H9 (cell line): ENCODE measurements around the gene CHMP4B. TPM values are rescaled to one million over a fixed set of nuclear protein-coding genes. Genes with fewer than 3 reads are reported as not detected.

ENCODE experiments used
- DNase-seq: peaks from one replicate; pipeline ENCODE4 v3.0.0-alpha.2; 2017
- H2AFZ ChIP-seq: one replicate; pipeline ENCODE4 v1.6.1; 2013; ENCODE audit warnings: mild to moderate bottlenecking, low read length, control low read depth, moderate library complexity
- H2AK5ac ChIP-seq: 2 replicates; pipeline ENCODE4 v1.6.1; 2013; ENCODE audit warnings: low read length, control low read depth, mixed read lengths; ENCODE audit not compliant: insufficient read length
- H2BK120ac ChIP-seq: one replicate; pipeline ENCODE4 v1.6.1; 2013; ENCODE audit warnings: low read depth, mild to moderate bottlenecking, low read length, control low read depth, inconsistent platforms; ENCODE audit not compliant: poor library complexity, severe bottlenecking
- H2BK12ac ChIP-seq: 2 replicates; pipeline ENCODE4 v1.6.1; 2013; ENCODE audit warnings: low read length, control low read depth, mixed read lengths, low read depth; ENCODE audit not compliant: insufficient read length
- H2BK15ac ChIP-seq: 2 replicates; pipeline ENCODE4 v1.6.1; 2013; ENCODE audit warnings: low read depth, low read length, control low read depth
- H2BK20ac ChIP-seq: one replicate; pipeline ENCODE4 v1.6.1; 2013; ENCODE audit warnings: low read depth, mild to moderate bottlenecking, low read length, control low read depth, inconsistent platforms; ENCODE audit not compliant: poor library complexity, severe bottlenecking
- H2BK5ac ChIP-seq: 2 replicates; pipeline ENCODE4 v1.6.1; 2013; ENCODE audit warnings: low read length, control low read depth, mixed read lengths; ENCODE audit not compliant: insufficient read length
- H3K14ac ChIP-seq: 2 replicates; pipeline ENCODE4 v1.6.1; 2013; ENCODE audit warnings: low read length, control low read depth; ENCODE audit not compliant: insufficient read depth
- H3K18ac ChIP-seq: 2 replicates; pipeline ENCODE4 v1.6.1; 2013; ENCODE audit warnings: low read depth, mild to moderate bottlenecking, mixed read lengths, low read length, control low read depth; ENCODE audit not compliant: insufficient read length
- H3K23ac ChIP-seq: 2 replicates; pipeline ENCODE4 v1.6.1; 2013; ENCODE audit warnings: low read length, control low read depth, mixed read lengths, low read depth; ENCODE audit not compliant: insufficient read length
- H3K23me2 ChIP-seq: 2 replicates; pipeline ENCODE4 v1.6.1; 2013; ENCODE audit warnings: low read depth, mild to moderate bottlenecking, mixed read lengths, low read length, control low read depth; ENCODE audit not compliant: insufficient read length, poor library complexity, severe bottlenecking
- H3K27ac ChIP-seq: 2 replicates; pipeline ENCODE4 v1.5.1; 2013; ENCODE audit warnings: low read length, control low read depth, mixed read lengths, low read depth; ENCODE audit not compliant: insufficient read length
- H3K27me3 ChIP-seq: 2 replicates; pipeline ENCODE4 v1.6.1; 2013; ENCODE audit warnings: low read length, control low read depth, inconsistent platforms; ENCODE audit not compliant: insufficient read depth
- H3K4ac ChIP-seq: 2 replicates; pipeline ENCODE4 v1.6.1; 2013; ENCODE audit warnings: low read depth, mild to moderate bottlenecking, control low read depth, inconsistent platforms, low read length, moderate library complexity
- H3K4me1 ChIP-seq: 2 replicates; pipeline ENCODE4 v1.6.1; 2013; ENCODE audit warnings: low read length, control low read depth, inconsistent platforms; ENCODE audit not compliant: insufficient read depth
- H3K4me2 ChIP-seq: 2 replicates; pipeline ENCODE4 v1.6.1; 2013; ENCODE audit warnings: low read length, control low read depth, mixed read lengths; ENCODE audit not compliant: insufficient read length, insufficient read depth
- H3K56ac ChIP-seq: 2 replicates; pipeline ENCODE4 v1.6.1; 2013; ENCODE audit warnings: low read depth, mild to moderate bottlenecking, mixed read lengths, low read length, control low read depth; ENCODE audit not compliant: insufficient read length
- H3K79me1 ChIP-seq: 2 replicates; pipeline ENCODE4 v1.6.1; 2013; ENCODE audit warnings: low read depth, mild to moderate bottlenecking, moderate library complexity, low read length, control low read depth, inconsistent platforms; ENCODE audit not compliant: insufficient read depth, poor library complexity, severe bottlenecking
- H3K79me2 ChIP-seq: 2 replicates; pipeline ENCODE4 v1.6.1; 2013; ENCODE audit warnings: low read length, control low read depth, inconsistent platforms; ENCODE audit not compliant: insufficient read depth
- H3K9ac ChIP-seq: 2 replicates; pipeline ENCODE4 v1.6.1; 2013; ENCODE audit warnings: low read length, control low read depth, mixed read lengths; ENCODE audit not compliant: insufficient read length; ENCODE audit errors: extremely low read depth
- H3K9me3 ChIP-seq: one replicate; pipeline ENCODE4 v1.6.1; 2013; ENCODE audit warnings: low read depth, low read length, inconsistent platforms; ENCODE audit not compliant: control insufficient read depth
- H3T11ph ChIP-seq: one replicate; pipeline ENCODE4 v1.6.1; 2013; ENCODE audit warnings: mild to moderate bottlenecking, low read length, control low read depth, inconsistent platforms
- H4K20me1 ChIP-seq: one replicate; pipeline ENCODE4 v1.6.1; 2013; ENCODE audit not compliant: control insufficient read depth, insufficient read length, insufficient read depth
- H4K5ac ChIP-seq: 2 replicates; pipeline ENCODE4 v1.6.1; 2013; ENCODE audit warnings: low read depth, mild to moderate bottlenecking, mixed read lengths, low read length, control low read depth; ENCODE audit not compliant: insufficient read length
- H4K8ac ChIP-seq: replicated peaks from 2 replicates; pipeline ENCODE4 v1.6.1; 2013; ENCODE audit warnings: low read length, control low read depth, mixed read lengths, low read depth; ENCODE audit not compliant: insufficient read length
- H4K91ac ChIP-seq: 2 replicates; pipeline ENCODE4 v1.6.1; 2013; ENCODE audit warnings: low read depth, mild to moderate bottlenecking, moderate library complexity, mixed read lengths, low read length, control low read depth; ENCODE audit not compliant: insufficient read length
- H3K27ac Mint-ChIP-seq, 3 experiments: 2 replicates in 2 of 3; 3 replicates in 1 of 3; pipeline ENCODE4 v1.8.0; 2020 to 2021; ENCODE audit warnings: mixed read lengths in 3 of 3, mild to moderate bottlenecking in 1 of 3, moderate library complexity in 1 of 3
- H3K27me3 Mint-ChIP-seq: 2 replicates; pipeline ENCODE4 v1.8.0; 2021; ENCODE audit warnings: low read depth, mild to moderate bottlenecking, moderate library complexity, mixed read lengths
- H3K36me3 Mint-ChIP-seq, 3 experiments: 2 replicates in 2 of 3; 3 replicates in 1 of 3; pipeline ENCODE4 v1.8.0; 2020 to 2021; ENCODE audit warnings: low read depth in 3 of 3, mixed read lengths in 3 of 3; ENCODE audit not compliant: insufficient read depth in 1 of 3
- H3K4me1 Mint-ChIP-seq, 2 experiments: 2 replicates each; pipeline ENCODE4 v1.8.0; 2020; ENCODE audit warnings: mixed read lengths in 2 of 2
- H3K4me3 Mint-ChIP-seq, 2 experiments: 2 replicates in 1 of 2; 3 replicates in 1 of 2; pipeline ENCODE4 v1.8.0; 2020 to 2021; ENCODE audit warnings: mild to moderate bottlenecking in 2 of 2, mixed read lengths in 2 of 2, moderate library complexity in 1 of 2
- H3K9me3 Mint-ChIP-seq, 2 experiments: 2 replicates in 1 of 2; 3 replicates in 1 of 2; pipeline ENCODE4 v1.8.0; 2020; ENCODE audit warnings: mild to moderate bottlenecking in 2 of 2, mixed read lengths in 2 of 2, moderate library complexity in 1 of 2
- CTCF ChIP-seq: fragments of 200-600 bp; sonication (generic); conservative IDR thresholded peaks from 3 replicates; pipeline ENCODE4 v1.8.0; 2021; ENCODE audit warnings: antibody characterized with exemption, mild to moderate bottlenecking
- WGBS: extraction: QIAGEN DNeasy Blood & Tissue Kit; methylation state at CpG from one replicate; pipeline ENCODE4 v1.1.7; 2013; ENCODE audit warnings: missing lambda C conversion rate, low lambda C conversion rate, mixed read lengths; ENCODE audit not compliant: insufficient read length; ENCODE audit errors: extremely low coverage; 5-methylcytosine and 5-hydroxymethylcytosine counted together
- total RNA-seq: library from RNA; stranded (reverse); gene quantifications from 2 replicates; pipeline ENCODE4 v1.2.1, GENCODE V29; 2021

The CHMP4B gene
- total RNA-seq, 1 experiment from 2014 or later, result 94.9 TPM

GRCh38 chr20:33842346-33842745 lies 31.2 kb downstream of the CHMP4B start:
- no peak overlapping the region for H2AK5ac ChIP-seq
- no peaks in the 10 kb centered on the region; the same call in 1 of the 2 replicates for H3K79me2 ChIP-seq
- H4K20me1 ChIP-seq, result peaks cover under 1% of the 10 kb centered on the region

More at GRCh38 chr20:33842346-33842745, 31.2 kb downstream of the CHMP4B start:
- H4K91ac ChIP-seq, result no peak overlapping the region
- Mint-ChIP-seq H3K27me3 (no peaks in the 10 kb centered on the region), H3K4me1 (peaks cover 60 to 73% of the 10 kb centered on the region in 2 experiments), H3K27ac (peak overlapping the region in 1 of 3 experiments; percentile 34; a peak in 2 of 7 replicates), H3K4me3 (no peak overlapping the region), H3K36me3 (no peaks in the 10 kb centered on the region; a peak in 2 of 7 replicates), H3K9me3 (no peaks in the 10 kb centered on the region)
- no peak overlapping the region for H2BK120ac ChIP-seq
- no peak overlapping the region for H2BK20ac ChIP-seq
- no peak overlapping the region for H2AFZ ChIP-seq
- H3K56ac ChIP-seq, result no peak overlapping the region
- H3K27ac ChIP-seq, result no peak overlapping the region
- H3K9me3 ChIP-seq, result no peaks in the 10 kb centered on the region
- H2BK5ac ChIP-seq, result no peak overlapping the region
- H4K8ac ChIP-seq, result no peak overlapping the region
- TF ChIP-seq CTCF, result no peak
- H3K14ac ChIP-seq, result no peak overlapping the region; the same call in 1 of the 2 replicates
- no peak for DNase-seq
- no peak overlapping the region for H2BK15ac ChIP-seq
- peaks cover 3% of the 10 kb centered on the region for H3K79me1 ChIP-seq
- H3T11ph ChIP-seq, result no peak overlapping the region
- no peak overlapping the region for H3K4me2 ChIP-seq
- H3K4me1 ChIP-seq, result peaks cover 16% of the 10 kb centered on the region; the same call in 1 of the 2 replicates
- no peaks in the 10 kb centered on the region for H3K23me2 ChIP-seq
- WGBS, result no CpG with 5 or more reads among the region's 3 CpGs
- H3K9ac ChIP-seq, result no peak overlapping the region
- H3K23ac ChIP-seq, result no peak overlapping the region
- H3K27me3 ChIP-seq, result no peaks in the 10 kb centered on the region
- H3K4ac ChIP-seq, result no peak overlapping the region
- H2BK12ac ChIP-seq, result no peak overlapping the region
- no peak overlapping the region for H3K18ac ChIP-seq
- H4K5ac ChIP-seq, result no peak overlapping the region
